Peyer's patch (tissue), 4 donors: ENCODE measurements around the gene CSMD2. TPM values are rescaled to one million over a fixed set of nuclear protein-coding genes. Genes with fewer than 3 reads are reported as not detected.

ENCODE experiments used
- DNase-seq, 3 donors: peaks; one replicate each; pipeline ENCODE4 v3.0.0-alpha.2; 2017 to 2019
- H3K27ac ChIP-seq, 4 donors: fragments of 200-600 bp; sonication (generic); one replicate each; pipeline ENCODE4 v1.5.1; 2016 to 2019
- H3K27me3 ChIP-seq, 2 donors: fragments of 200-600 bp; sonication (generic); one replicate each; pipeline ENCODE4 v1.5.1; 2019
- H3K36me3 ChIP-seq, 3 donors: fragments of 200-600 bp; sonication (generic); one replicate each; pipeline ENCODE4 v1.5.1; 2016 to 2019
- H3K4me1 ChIP-seq, 4 donors: fragments of 200-600 bp; sonication (generic); one replicate each; pipeline ENCODE4 v1.5.1; 2016 to 2019
- H3K4me3 ChIP-seq, 4 donors: fragments of 200-600 bp; sonication (generic); 1 replicate in 3 of 4; 2 replicates in 1 of 4; pipeline ENCODE4 v1.5.1; 2016 to 2019; ENCODE audit warnings: mild to moderate bottlenecking in 1 of 4
- H3K9me3 ChIP-seq, 4 donors: fragments of 200-600 bp; sonication (generic); one replicate each; pipeline ENCODE4 v1.5.1; 2016 to 2019; ENCODE audit warnings: mild to moderate bottlenecking in 1 of 4
- POLR2A ChIP-seq, 2 donors: fragments of 450-650 bp; IDR thresholded peaks; one replicate each; pipeline ENCODE4 v1.5.1; 2017; ENCODE audit warnings: antibody characterized with exemption in 2 of 2, mild to moderate bottlenecking in 2 of 2, moderate library complexity in 2 of 2
- total RNA-seq, 4 donors: library from RNA; depleted of rRNA; stranded (reverse); fragments of >200 nt; gene quantifications; one replicate each; pipeline ENCODE4 v1.1.0, GENCODE V29; 2016
- TF ChIP-seq, protein P1 (sequence below), 6 experiments: fragments of 450-650 bp in 4 of 6; fragments of 200-600 bp in 2 of 6; sonication (generic) in 1 of 6; IDR thresholded peaks; one replicate each; pipeline ENCODE4 v1.5.1; 2017 to 2019; ENCODE audit warnings: antibody characterized with exemption in 6 of 6, mild to moderate bottlenecking in 3 of 6, moderate library complexity in 1 of 6

The CSMD2 gene
- total RNA-seq, 4 donors from 2014 or later: under 0.01 to 1.2 (median 0.70) TPM

DNA sequence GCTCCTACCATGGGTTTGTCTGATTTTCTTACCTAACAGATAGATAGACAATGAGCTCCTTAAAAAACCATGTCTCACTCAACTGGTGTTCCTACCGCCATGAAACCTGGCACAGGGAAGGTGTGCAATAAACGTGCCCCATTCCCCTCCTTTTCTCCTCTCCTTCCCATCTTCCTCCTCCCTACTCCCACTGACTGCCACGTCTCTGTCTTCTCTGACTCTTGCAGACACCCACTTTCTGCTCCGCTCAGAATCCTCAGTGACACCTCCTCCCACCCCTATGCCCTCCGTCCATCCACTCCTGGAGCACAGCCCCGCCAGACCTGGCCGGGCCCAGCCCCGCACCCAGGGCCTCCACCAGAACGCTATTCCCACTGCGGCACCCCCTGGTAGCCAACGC is 248.2 kb downstream of the CSMD2 start:
- H3K36me3 ChIP-seq: no peaks in the 10 kb centered on the region
- no peak for DNase-seq
- H3K9me3 ChIP-seq: no peaks in the 10 kb centered on the region
- no peaks in the 10 kb centered on the region for H3K4me1 ChIP-seq
- TF ChIP-seq, protein P1, sequence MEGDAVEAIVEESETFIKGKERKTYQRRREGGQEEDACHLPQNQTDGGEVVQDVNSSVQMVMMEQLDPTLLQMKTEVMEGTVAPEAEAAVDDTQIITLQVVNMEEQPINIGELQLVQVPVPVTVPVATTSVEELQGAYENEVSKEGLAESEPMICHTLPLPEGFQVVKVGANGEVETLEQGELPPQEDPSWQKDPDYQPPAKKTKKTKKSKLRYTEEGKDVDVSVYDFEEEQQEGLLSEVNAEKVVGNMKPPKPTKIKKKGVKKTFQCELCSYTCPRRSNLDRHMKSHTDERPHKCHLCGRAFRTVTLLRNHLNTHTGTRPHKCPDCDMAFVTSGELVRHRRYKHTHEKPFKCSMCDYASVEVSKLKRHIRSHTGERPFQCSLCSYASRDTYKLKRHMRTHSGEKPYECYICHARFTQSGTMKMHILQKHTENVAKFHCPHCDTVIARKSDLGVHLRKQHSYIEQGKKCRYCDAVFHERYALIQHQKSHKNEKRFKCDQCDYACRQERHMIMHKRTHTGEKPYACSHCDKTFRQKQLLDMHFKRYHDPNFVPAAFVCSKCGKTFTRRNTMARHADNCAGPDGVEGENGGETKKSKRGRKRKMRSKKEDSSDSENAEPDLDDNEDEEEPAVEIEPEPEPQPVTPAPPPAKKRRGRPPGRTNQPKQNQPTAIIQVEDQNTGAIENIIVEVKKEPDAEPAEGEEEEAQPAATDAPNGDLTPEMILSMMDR (IDR thresholded peaks at IDR 0.05): no peak
- no peak for TF ChIP-seq POLR2A (IDR thresholded peaks at IDR 0.05)
- H3K27ac ChIP-seq: no peak overlapping the region
- H3K27me3 ChIP-seq: no peaks in the 10 kb centered on the region
- no peak overlapping the region for H3K4me3 ChIP-seq

DNA sequence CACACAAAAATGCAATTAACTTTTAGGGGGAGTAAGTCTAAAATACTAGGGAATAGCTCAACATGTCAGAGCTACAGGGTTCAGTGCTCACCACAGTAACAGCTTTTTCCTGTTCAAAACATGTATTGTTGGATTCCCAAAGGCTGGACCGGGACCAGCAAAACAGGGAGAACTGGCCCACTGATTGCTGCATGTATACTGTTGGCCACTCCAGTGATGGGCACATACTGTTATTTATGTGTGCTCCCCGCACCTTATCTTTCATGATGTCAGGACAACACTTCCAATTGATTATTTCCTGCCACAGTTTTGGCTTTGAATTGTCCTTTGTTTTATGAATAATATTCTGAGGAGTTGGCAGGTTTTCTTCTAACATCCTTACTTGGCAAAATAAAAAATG is 250.5 kb downstream of the CSMD2 start:
- TF ChIP-seq POLR2A (IDR thresholded peaks at IDR 0.05): no peak
- TF ChIP-seq, protein P1 (IDR thresholded peaks at IDR 0.05): no peak
- H3K36me3 ChIP-seq: no peaks in the 10 kb centered on the region
- H3K4me3 ChIP-seq: no peak overlapping the region
- DNase-seq: no peak
- no peaks in the 10 kb centered on the region for H3K9me3 ChIP-seq
- no peaks in the 10 kb centered on the region for H3K4me1 ChIP-seq
- H3K27me3 ChIP-seq: no peaks in the 10 kb centered on the region
- H3K27ac ChIP-seq: no peak overlapping the region

DNA sequence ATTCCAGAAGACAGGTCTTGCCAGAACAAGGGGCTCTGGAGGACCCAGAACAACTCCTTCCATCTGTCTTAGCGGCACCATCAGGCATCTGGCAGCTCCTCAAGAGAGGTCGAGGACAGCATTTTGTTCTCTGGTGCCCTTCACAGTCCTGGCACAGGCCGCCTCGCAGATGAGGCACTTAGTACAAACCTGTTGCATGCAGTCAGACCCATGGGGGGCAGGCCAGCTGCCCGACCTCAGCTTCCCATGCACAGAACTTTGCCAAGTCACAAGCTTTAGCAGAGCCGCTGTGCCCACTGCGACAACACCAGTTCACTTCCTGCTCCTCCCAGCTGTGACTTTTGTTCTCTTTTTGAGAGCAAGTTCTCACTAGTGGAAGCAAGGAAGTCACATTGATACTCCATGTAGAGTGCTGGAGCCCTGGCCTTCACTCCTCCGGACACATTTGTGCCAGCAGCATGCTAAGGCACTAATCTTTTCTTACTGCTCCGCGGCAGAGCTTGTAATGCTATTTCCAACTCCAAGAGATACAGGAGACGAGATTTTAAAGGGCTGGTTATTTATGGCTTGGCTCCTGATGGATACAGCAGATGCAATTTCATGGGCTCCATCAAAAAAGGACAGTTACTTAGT is 256.6 kb downstream of the CSMD2 start:
- H3K4me1 ChIP-seq: no peaks in the 10 kb centered on the region
- H3K4me3 ChIP-seq: no peak overlapping the region
- no peak overlapping the region for H3K27ac ChIP-seq
- DNase-seq: no peak
- no peaks in the 10 kb centered on the region for H3K9me3 ChIP-seq
- no peaks in the 10 kb centered on the region for H3K27me3 ChIP-seq
- no peaks in the 10 kb centered on the region for H3K36me3 ChIP-seq
- no peak for TF ChIP-seq POLR2A (IDR thresholded peaks at IDR 0.05)
- TF ChIP-seq, protein P1 (IDR thresholded peaks at IDR 0.05): no peak

DNA sequence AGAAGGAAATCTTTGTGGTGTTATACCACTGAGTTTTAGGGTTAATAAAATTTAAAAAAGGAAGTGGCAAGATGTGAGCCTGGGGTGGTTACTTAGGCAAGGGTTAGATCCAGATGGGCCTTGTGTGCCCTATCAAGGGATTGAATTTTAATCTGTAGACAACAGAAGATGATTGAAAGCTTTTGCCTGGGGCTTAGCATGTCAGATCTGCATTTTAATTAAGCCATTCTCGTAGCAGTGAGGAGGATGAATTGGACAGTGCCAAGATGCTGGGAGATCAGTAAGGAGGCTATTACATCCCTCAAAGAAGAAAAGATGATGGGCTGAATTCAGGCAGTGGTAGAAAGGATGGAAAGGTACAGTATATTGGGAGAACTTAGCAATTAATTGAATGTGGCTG is 258.9 kb downstream of the CSMD2 start:
- no peaks in the 10 kb centered on the region for H3K9me3 ChIP-seq
- DNase-seq: no peak
- H3K4me3 ChIP-seq: no peak overlapping the region
- H3K4me1 ChIP-seq: no peaks in the 10 kb centered on the region
- H3K27ac ChIP-seq: no peak overlapping the region
- H3K27me3 ChIP-seq: no peaks in the 10 kb centered on the region
- H3K36me3 ChIP-seq: no peaks in the 10 kb centered on the region
- TF ChIP-seq POLR2A (IDR thresholded peaks at IDR 0.05): no peak
- TF ChIP-seq, protein P1 (IDR thresholded peaks at IDR 0.05): no peak

DNA sequence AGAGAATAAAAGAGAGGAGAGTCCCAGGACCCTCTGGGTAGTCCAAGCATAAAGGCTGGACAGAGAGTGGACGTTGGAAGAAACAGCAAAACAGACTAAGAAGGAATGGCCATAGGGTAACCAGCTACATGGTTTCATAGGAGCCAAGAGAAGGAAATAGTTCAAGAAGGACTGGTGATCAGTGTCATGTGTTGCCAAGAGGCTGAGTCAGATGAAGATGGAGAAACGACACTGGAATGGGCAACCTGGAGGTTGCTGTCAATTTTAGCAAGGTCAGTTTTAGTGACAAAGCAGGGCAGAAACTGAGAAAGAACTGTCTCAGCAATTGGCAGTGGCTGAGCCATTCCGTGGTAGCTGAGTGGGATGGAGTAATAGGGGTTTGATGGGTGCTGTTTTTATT is 259.8 kb downstream of the CSMD2 start:
- no peak overlapping the region for H3K27ac ChIP-seq
- H3K9me3 ChIP-seq: no peaks in the 10 kb centered on the region
- no peak overlapping the region for H3K4me3 ChIP-seq
- H3K36me3 ChIP-seq: no peaks in the 10 kb centered on the region
- H3K4me1 ChIP-seq: no peaks in the 10 kb centered on the region
- H3K27me3 ChIP-seq: no peaks in the 10 kb centered on the region
- no peak for TF ChIP-seq POLR2A (IDR thresholded peaks at IDR 0.05)
- TF ChIP-seq, protein P1 (IDR thresholded peaks at IDR 0.05): no peak
- no peak for DNase-seq

DNA sequence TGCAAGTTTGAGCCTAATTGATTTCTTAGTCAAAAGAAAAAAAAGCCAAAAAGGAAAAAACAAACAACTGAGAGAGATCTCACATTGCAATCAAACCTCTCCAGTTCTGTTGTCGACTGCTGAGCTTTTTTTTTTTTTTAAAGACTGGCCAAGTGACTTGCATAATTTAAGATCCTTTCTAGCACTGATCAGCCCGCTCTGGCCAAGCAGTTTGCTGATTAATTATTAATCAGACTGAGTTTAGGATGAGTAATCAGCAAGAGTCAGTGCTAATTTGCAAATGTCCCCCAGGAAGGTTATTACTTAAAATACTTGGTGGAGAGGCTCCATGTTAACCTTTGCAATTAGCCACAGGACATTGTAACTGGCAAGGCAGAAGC is 261.8 kb downstream of the CSMD2 start:
- H3K9me3 ChIP-seq: no peaks in the 10 kb centered on the region
- H3K27ac ChIP-seq: no peak overlapping the region
- no peak for DNase-seq
- H3K4me1 ChIP-seq: no peaks in the 10 kb centered on the region
- TF ChIP-seq, protein P1 (IDR thresholded peaks at IDR 0.05): no peak
- no peak for TF ChIP-seq POLR2A (IDR thresholded peaks at IDR 0.05)
- no peaks in the 10 kb centered on the region for H3K27me3 ChIP-seq
- no peaks in the 10 kb centered on the region for H3K36me3 ChIP-seq
- no peak overlapping the region for H3K4me3 ChIP-seq
